Astrocyte (in vitro differentiated cells and primary cell): ENCODE data around the gene TTC23L. TPM values are rescaled to one million over a fixed set of nuclear protein-coding genes. Genes with fewer than 3 reads are reported as not detected.
A peak's percentile ranks its signal among the peaks of the same experiment; 100 is the strongest.

Experiments used
- DNase-seq: peaks from one replicate; pipeline ENCODE4 v3.0.0-alpha.2; 2010; ENCODE audit warnings: low read depth
- FAIRE-seq: peaks from 2 replicates; lab custom pipeline; 2011; peaks lifted over from hg19 to GRCh38; lab: Jason Lieb, UNC
- H2AFZ ChIP-seq: 2 replicates; pipeline ENCODE4 v1.6.0; 2012; ENCODE audit warnings: low read depth, low read length, inconsistent platforms
- H3K27ac ChIP-seq: 2 replicates; pipeline ENCODE4 v1.5.1; 2011; ENCODE audit warnings: low read depth, low read length, inconsistent platforms
- H3K27me3 ChIP-seq: 2 replicates; pipeline ENCODE4 v1.6.0; 2011; ENCODE audit warnings: low read length, inconsistent platforms; ENCODE audit not compliant: insufficient read depth
- H3K36me3 ChIP-seq: 2 replicates; pipeline ENCODE4 v1.5.1; 2011; ENCODE audit warnings: low read length, inconsistent platforms; ENCODE audit not compliant: insufficient read depth
- H3K4me1 ChIP-seq: 2 replicates; pipeline ENCODE4 v1.5.1; 2011; ENCODE audit warnings: low read length, inconsistent platforms; ENCODE audit not compliant: insufficient read depth
- H3K4me2 ChIP-seq: 2 replicates; pipeline ENCODE4 v1.6.0; 2012; ENCODE audit warnings: low read length, inconsistent platforms
- H3K4me3 ChIP-seq: 2 replicates; pipeline ENCODE4 v1.5.1; 2011; ENCODE audit warnings: low read depth, mild to moderate bottlenecking, low read length, inconsistent platforms; ENCODE audit not compliant: insufficient read depth
- H3K79me2 ChIP-seq: 2 replicates; pipeline ENCODE4 v1.6.0; 2012; ENCODE audit warnings: mild to moderate bottlenecking, low read length, inconsistent platforms; ENCODE audit not compliant: insufficient read depth
- H3K9ac ChIP-seq: 2 replicates; pipeline ENCODE4 v1.6.0; 2012; ENCODE audit warnings: mild to moderate bottlenecking, low read length, inconsistent platforms
- H3K9me3 ChIP-seq: 2 replicates; pipeline ENCODE4 v1.5.1; 2012; ENCODE audit warnings: low read depth, mild to moderate bottlenecking, low read length, inconsistent platforms; ENCODE audit not compliant: insufficient read depth
- H4K20me1 ChIP-seq: 2 replicates; pipeline ENCODE4 v1.6.0; 2012; ENCODE audit warnings: low read length, inconsistent platforms; ENCODE audit not compliant: insufficient read depth
- H3K27ac Mint-ChIP-seq: one replicate; pipeline ENCODE4 v1.8.0; 2021; ENCODE audit warnings: mild to moderate bottlenecking, mixed read lengths; ENCODE audit not compliant: unreplicated experiment
- H3K27me3 Mint-ChIP-seq: one replicate; pipeline ENCODE4 v1.8.0; 2021; ENCODE audit warnings: low read depth, mixed read lengths; ENCODE audit not compliant: unreplicated experiment
- H3K36me3 Mint-ChIP-seq: one replicate; pipeline ENCODE4 v1.8.0; 2021; ENCODE audit warnings: low read depth, mixed read lengths; ENCODE audit not compliant: unreplicated experiment
- H3K4me1 Mint-ChIP-seq: one replicate; pipeline ENCODE4 v1.8.0; 2021; ENCODE audit warnings: low read depth, mixed read lengths; ENCODE audit not compliant: unreplicated experiment
- H3K4me3 Mint-ChIP-seq: one replicate; pipeline ENCODE4 v1.8.0; 2021; ENCODE audit warnings: mild to moderate bottlenecking, moderate library complexity, mixed read lengths; ENCODE audit not compliant: unreplicated experiment
- H3K9me3 Mint-ChIP-seq: one replicate; pipeline ENCODE4 v1.8.0; 2021; ENCODE audit warnings: mild to moderate bottlenecking, mixed read lengths; ENCODE audit not compliant: unreplicated experiment
- EZH2 ChIP-seq: IDR thresholded peaks from 2 replicates; pipeline ENCODE4 v1.6.1; 2012; ENCODE audit warnings: mild to moderate bottlenecking, low read length, inconsistent platforms; ENCODE audit not compliant: insufficient read depth
- total RNA-seq: library from RNA; stranded (reverse); gene quantifications from 2 replicates; pipeline ENCODE4 v1.2.1, GENCODE V29; 2021
- TF ChIP-seq, protein P1 (sequence below): IDR thresholded peaks from 2 replicates; pipeline ENCODE4 v1.5.1; 2011; ENCODE audit warnings: low read depth, mild to moderate bottlenecking, inconsistent platforms, low read length, moderate library complexity; ENCODE audit not compliant: insufficient read depth

Gene TTC23L
- total RNA-seq, 1 donor from 2014 or later, result 0.16 TPM

- Histone ChIP-seq H3K36me3 (no peaks in the 10 kb centered on the region), H3K4me3 (no peak overlapping the region), H3K4me2 (no peak overlapping the region), H3K79me2 (no peaks in the 10 kb centered on the region), H3K9me3 (no peaks in the 10 kb centered on the region), H4K20me1 (no peaks in the 10 kb centered on the region), H2AFZ (no peak overlapping the region), H3K27me3 (no peaks in the 10 kb centered on the region), H3K27ac (no peak overlapping the region), H3K9ac (no peak overlapping the region), H3K4me1 (no peaks in the 10 kb centered on the region)
- peaks cover 1% of the 10 kb centered on the region for H3K9me3 Mint-ChIP-seq
- H3K27ac Mint-ChIP-seq, result no peak overlapping the region
- FAIRE-seq (peak; percentile 13), DNase-seq (no peak)
- H3K4me3 Mint-ChIP-seq, result no peak overlapping the region
- H3K4me1 Mint-ChIP-seq, result peaks cover 5% of the 10 kb centered on the region
- TF ChIP-seq, protein P1, sequence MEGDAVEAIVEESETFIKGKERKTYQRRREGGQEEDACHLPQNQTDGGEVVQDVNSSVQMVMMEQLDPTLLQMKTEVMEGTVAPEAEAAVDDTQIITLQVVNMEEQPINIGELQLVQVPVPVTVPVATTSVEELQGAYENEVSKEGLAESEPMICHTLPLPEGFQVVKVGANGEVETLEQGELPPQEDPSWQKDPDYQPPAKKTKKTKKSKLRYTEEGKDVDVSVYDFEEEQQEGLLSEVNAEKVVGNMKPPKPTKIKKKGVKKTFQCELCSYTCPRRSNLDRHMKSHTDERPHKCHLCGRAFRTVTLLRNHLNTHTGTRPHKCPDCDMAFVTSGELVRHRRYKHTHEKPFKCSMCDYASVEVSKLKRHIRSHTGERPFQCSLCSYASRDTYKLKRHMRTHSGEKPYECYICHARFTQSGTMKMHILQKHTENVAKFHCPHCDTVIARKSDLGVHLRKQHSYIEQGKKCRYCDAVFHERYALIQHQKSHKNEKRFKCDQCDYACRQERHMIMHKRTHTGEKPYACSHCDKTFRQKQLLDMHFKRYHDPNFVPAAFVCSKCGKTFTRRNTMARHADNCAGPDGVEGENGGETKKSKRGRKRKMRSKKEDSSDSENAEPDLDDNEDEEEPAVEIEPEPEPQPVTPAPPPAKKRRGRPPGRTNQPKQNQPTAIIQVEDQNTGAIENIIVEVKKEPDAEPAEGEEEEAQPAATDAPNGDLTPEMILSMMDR, result no peak
- TF ChIP-seq EZH2, result no peak
- peaks cover 2% of the 10 kb centered on the region for H3K36me3 Mint-ChIP-seq
- H3K27me3 Mint-ChIP-seq, result no peaks in the 10 kb centered on the region
Measured at GRCh38 chr5:34844999-34845398, 6.0 kb downstream of the TTC23L start.

- Histone ChIP-seq H3K27ac (no peak overlapping the region), H3K9ac (no peak overlapping the region), H3K27me3 (no peaks in the 10 kb centered on the region), H4K20me1 (no peaks in the 10 kb centered on the region), H3K4me2 (no peak overlapping the region), H2AFZ (no peak overlapping the region), H3K4me3 (no peak overlapping the region), H3K79me2 (no peaks in the 10 kb centered on the region), H3K4me1 (no peaks in the 10 kb centered on the region), H3K9me3 (no peaks in the 10 kb centered on the region), H3K36me3 (no peaks in the 10 kb centered on the region)
- Mint-ChIP-seq H3K9me3 (no peaks in the 10 kb centered on the region), H3K27me3 (peaks cover 3% of the 10 kb centered on the region), H3K4me1 (peaks cover 5% of the 10 kb centered on the region), H3K36me3 (peaks cover 2% of the 10 kb centered on the region), H3K27ac (no peak overlapping the region), H3K4me3 (no peak overlapping the region)
- no peak for FAIRE-seq
- no peak for TF ChIP-seq EZH2
- TF ChIP-seq, protein P1, result no peak
- DNase-seq, result no peak
Measured at GRCh38 chr5:34847056-34847455, 8.1 kb downstream of the TTC23L start.

GRCh38 chr5:34847552-34847951 lies 8.6 kb downstream of the TTC23L start:
- Mint-ChIP-seq H3K36me3 (peaks cover 5% of the 10 kb centered on the region), H3K9me3 (no peaks in the 10 kb centered on the region), H3K4me3 (no peak overlapping the region), H3K4me1 (peaks cover 5% of the 10 kb centered on the region), H3K27ac (no peak overlapping the region), H3K27me3 (peaks cover 5% of the 10 kb centered on the region)
- TF ChIP-seq, protein P1, result no peak
- TF ChIP-seq EZH2, result no peak
- Histone ChIP-seq H2AFZ (no peak overlapping the region), H3K4me2 (no peak overlapping the region), H3K27me3 (no peaks in the 10 kb centered on the region), H3K4me3 (no peak overlapping the region), H3K27ac (no peak overlapping the region), H3K4me1 (no peaks in the 10 kb centered on the region), H3K9me3 (no peaks in the 10 kb centered on the region), H4K20me1 (no peaks in the 10 kb centered on the region), H3K79me2 (no peaks in the 10 kb centered on the region), H3K36me3 (no peaks in the 10 kb centered on the region), H3K9ac (no peak overlapping the region)
- FAIRE-seq (no peak), DNase-seq (no peak)
